Type B pancreatic cell (in vitro differentiated cells): ENCODE results near the gene P4HA1. TPM values are rescaled to one million over a fixed set of nuclear protein-coding genes. Genes with fewer than 3 reads are reported as not detected.

ENCODE experiments used
- DNase-seq: peaks from one replicate; pipeline ENCODE4 v3.0.0; 2021; ENCODE audit warnings: mixed read lengths; ENCODE audit not compliant: unreplicated experiment; ENCODE audit errors: extremely low spot score
- H3K27ac Mint-ChIP-seq: 2 replicates; pipeline ENCODE4 v1.8.0; 2021; ENCODE audit warnings: mild to moderate bottlenecking, mixed read lengths
- H3K27me3 Mint-ChIP-seq: 2 replicates; pipeline ENCODE4 v1.8.0; 2021; ENCODE audit warnings: mixed read lengths
- H3K36me3 Mint-ChIP-seq: 2 replicates; pipeline ENCODE4 v1.8.0; 2021; ENCODE audit warnings: mixed read lengths
- H3K4me1 Mint-ChIP-seq: one replicate; pipeline ENCODE4 v1.8.0; 2021; ENCODE audit warnings: mixed read lengths; ENCODE audit not compliant: unreplicated experiment
- H3K4me3 Mint-ChIP-seq: 2 replicates; pipeline ENCODE4 v1.8.0; 2021; ENCODE audit warnings: mild to moderate bottlenecking, mixed read lengths
- H3K9me3 Mint-ChIP-seq: 2 replicates; pipeline ENCODE4 v1.8.0; 2021; ENCODE audit warnings: mixed read lengths
- total RNA-seq: library from RNA; stranded (reverse); gene quantifications from 2 replicates; pipeline ENCODE4 v1.2.1, GENCODE V29; 2021; ENCODE audit warnings: low replicate concordance
- TF ChIP-seq, protein P1 (sequence below): fragments of 200-600 bp; sonication (generic); conservative IDR thresholded peaks from 2 replicates; pipeline ENCODE4 v1.5.0; 2021; ENCODE audit warnings: antibody characterized with exemption, mild to moderate bottlenecking

The P4HA1 gene
- total RNA-seq, 1 donor from 2014 or later = 38.9 TPM

DNA sequence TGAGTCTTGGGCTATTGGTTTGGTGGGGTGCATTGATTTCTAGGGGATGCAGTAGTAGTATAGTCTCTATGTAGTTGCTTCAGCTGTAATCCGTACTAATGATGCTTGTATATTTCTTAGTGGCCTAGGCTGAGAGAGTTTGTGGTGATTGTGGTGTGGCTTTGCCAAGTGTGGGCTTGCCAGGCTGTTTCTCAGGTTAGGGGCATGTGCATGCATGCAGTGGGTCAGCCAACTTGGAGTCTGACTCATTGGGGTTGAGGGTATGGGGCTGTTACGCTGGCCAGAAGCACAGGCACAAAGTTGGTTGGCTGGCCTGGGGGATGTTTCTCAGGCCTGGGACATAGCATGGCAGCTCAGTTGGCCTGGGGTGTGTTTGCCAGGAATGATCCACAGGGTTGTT, 116.3 kb downstream of the P4HA1 start:
- no peak overlapping the region for H3K4me3 Mint-ChIP-seq
- DNase-seq = no peak
- no peak overlapping the region for H3K27ac Mint-ChIP-seq
- no peaks in the 10 kb centered on the region for H3K4me1 Mint-ChIP-seq
- H3K36me3 Mint-ChIP-seq = no peaks in the 10 kb centered on the region
- H3K27me3 Mint-ChIP-seq = no peaks in the 10 kb centered on the region
- TF ChIP-seq, protein P1, sequence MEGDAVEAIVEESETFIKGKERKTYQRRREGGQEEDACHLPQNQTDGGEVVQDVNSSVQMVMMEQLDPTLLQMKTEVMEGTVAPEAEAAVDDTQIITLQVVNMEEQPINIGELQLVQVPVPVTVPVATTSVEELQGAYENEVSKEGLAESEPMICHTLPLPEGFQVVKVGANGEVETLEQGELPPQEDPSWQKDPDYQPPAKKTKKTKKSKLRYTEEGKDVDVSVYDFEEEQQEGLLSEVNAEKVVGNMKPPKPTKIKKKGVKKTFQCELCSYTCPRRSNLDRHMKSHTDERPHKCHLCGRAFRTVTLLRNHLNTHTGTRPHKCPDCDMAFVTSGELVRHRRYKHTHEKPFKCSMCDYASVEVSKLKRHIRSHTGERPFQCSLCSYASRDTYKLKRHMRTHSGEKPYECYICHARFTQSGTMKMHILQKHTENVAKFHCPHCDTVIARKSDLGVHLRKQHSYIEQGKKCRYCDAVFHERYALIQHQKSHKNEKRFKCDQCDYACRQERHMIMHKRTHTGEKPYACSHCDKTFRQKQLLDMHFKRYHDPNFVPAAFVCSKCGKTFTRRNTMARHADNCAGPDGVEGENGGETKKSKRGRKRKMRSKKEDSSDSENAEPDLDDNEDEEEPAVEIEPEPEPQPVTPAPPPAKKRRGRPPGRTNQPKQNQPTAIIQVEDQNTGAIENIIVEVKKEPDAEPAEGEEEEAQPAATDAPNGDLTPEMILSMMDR = no peak
- peaks cover 26% of the 10 kb centered on the region for H3K9me3 Mint-ChIP-seq

DNA sequence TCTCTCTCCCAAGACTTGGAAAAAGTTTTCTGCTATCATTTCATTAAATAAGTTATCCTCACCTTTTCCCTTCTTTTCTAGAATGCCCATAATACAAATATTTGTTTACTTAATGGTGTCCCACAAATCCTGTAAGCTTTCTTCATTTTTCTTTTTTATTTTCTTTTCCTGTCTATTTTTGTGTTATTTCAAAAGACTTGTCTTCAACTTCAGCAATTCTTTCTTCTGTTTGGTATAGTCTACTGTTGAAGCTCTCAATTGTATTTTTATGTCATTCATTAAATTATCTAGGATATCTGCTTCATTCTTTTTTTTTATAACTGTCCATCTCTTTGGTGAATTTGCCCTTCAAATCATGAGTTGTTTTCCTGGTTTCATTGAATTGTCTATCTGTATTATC, 117.0 kb downstream of the P4HA1 start:
- no peaks in the 10 kb centered on the region for H3K27me3 Mint-ChIP-seq
- TF ChIP-seq, protein P1 = no peak
- H3K9me3 Mint-ChIP-seq = peaks cover 26% of the 10 kb centered on the region
- DNase-seq = no peak
- no peak overlapping the region for H3K4me3 Mint-ChIP-seq
- no peaks in the 10 kb centered on the region for H3K36me3 Mint-ChIP-seq
- H3K4me1 Mint-ChIP-seq = no peaks in the 10 kb centered on the region
- no peak overlapping the region for H3K27ac Mint-ChIP-seq

DNA sequence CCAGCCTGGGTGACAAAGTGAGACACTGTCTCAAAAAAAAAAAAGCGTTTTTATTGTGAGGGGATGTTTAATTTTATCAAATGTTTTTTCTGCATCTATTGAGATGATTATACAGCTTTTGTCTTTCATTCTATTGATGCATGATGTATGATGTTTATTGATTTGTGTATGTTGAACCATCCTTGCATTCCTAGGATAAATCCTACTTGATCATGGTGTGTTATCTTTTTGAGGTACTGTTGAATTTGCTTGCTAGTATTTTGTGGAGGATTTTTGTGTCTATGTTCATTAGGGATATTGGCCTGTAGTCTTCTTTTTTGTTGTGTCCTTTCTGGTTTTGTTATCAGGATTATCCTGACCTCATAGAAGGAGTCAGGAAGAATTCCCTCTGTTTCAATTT, 119.8 kb downstream of the P4HA1 start:
- Mint-ChIP-seq H3K36me3 (no peaks in the 10 kb centered on the region), H3K27me3 (no peaks in the 10 kb centered on the region), H3K27ac (no peak overlapping the region), H3K9me3 (peaks cover 20% of the 10 kb centered on the region), H3K4me1 (no peaks in the 10 kb centered on the region), H3K4me3 (no peak overlapping the region)
- TF ChIP-seq, protein P1 = no peak
- DNase-seq = no peak

Other genes starting within 250 kb of the P4HA1 start
- gene OIT3, start 203.1 kb downstream of the P4HA1 start, total RNA-seq = 0.17 TPM in 1 of 2 replicates, not detected in the other
- 1.2 and 4.2 TPM in 2 replicates for gene PLA2G12B, start 142.1 kb downstream of the P4HA1 start, total RNA-seq
- gene NUDT13, start 13.6 kb upstream of the P4HA1 start, total RNA-seq = 3.0 and 3.1 TPM in 2 replicates
- 26.5 and 27.9 TPM in 2 replicates for gene ECD, start 71.1 kb upstream of the P4HA1 start, total RNA-seq
- gene FAM149B1, start 71.3 kb upstream of the P4HA1 start, total RNA-seq = 25.0 and 29.8 TPM in 2 replicates
- gene DNAJC9, start 150.4 kb upstream of the P4HA1 start, total RNA-seq = 28.6 and 41.8 TPM in 2 replicates
- 107 and 115 TPM in 2 replicates for gene MRPS16, start 155.8 kb upstream of the P4HA1 start, total RNA-seq